NCI-H82 treated with DMSO at 0.1 percent for 48 hours (cell line): ENCODE measurements around the gene OSBPL10.

ENCODE experiments used
- DNase-seq: peaks from one replicate; lab custom pipeline; 2025; ENCODE audit not compliant: unreplicated experiment; lab: John Stamatoyannopoulos, UW

Gene OSBPL10

GRCh38 chr3:31634476-31634875 lies 346.6 kb downstream of the OSBPL10 start:
- DNase-seq, result no peak

- DNase-seq, result no peak
Measured at GRCh38 chr3:31629054-31629453, 352.0 kb downstream of the OSBPL10 start.

GRCh38 chr3:31625358-31625757 lies 355.7 kb downstream of the OSBPL10 start:
- DNase-seq, result no peak

- DNase-seq, result no peak
Measured at GRCh38 chr3:31624083-31624709, 356.9 kb downstream of the OSBPL10 start.

- DNase-seq, result no peak
Measured at GRCh38 chr3:31622636-31623288, 358.3 kb downstream of the OSBPL10 start.

- no peak for DNase-seq
Measured at GRCh38 chr3:31621314-31621713, 359.7 kb downstream of the OSBPL10 start.

GRCh38 chr3:31620656-31621055 lies 360.4 kb downstream of the OSBPL10 start:
- no peak for DNase-seq

- no peak for DNase-seq
Measured at GRCh38 chr3:31616711-31617110, 364.4 kb downstream of the OSBPL10 start.

GRCh38 chr3:31615071-31615875 lies 365.8 kb downstream of the OSBPL10 start:
- DNase-seq, result no peak

- no peak for DNase-seq
Measured at GRCh38 chr3:31614162-31614921, 366.7 kb downstream of the OSBPL10 start.

- no peak for DNase-seq
Measured at GRCh38 chr3:31613654-31614053, 367.4 kb downstream of the OSBPL10 start.

GRCh38 chr3:31613177-31613576 lies 367.9 kb downstream of the OSBPL10 start:
- DNase-seq, result no peak
